Transverse colon (tissue), 4 donors: ENCODE data around the gene FIS1. TPM values are rescaled to one million over a fixed set of nuclear protein-coding genes. Genes with fewer than 3 reads are reported as not detected.
"Not testable (repeated sequence)": the region's sequence is repeated elsewhere in the genome, so short reads cannot be mapped to it uniquely, and the experiment has no call there.

Experiments
- DNase-seq: peaks from one replicate; pipeline ENCODE4 v3.0.0-alpha.2; 2019
- H3K27ac ChIP-seq, 4 donors: fragments of 200-600 bp; sonication (generic); 2 replicates each; pipeline ENCODE4 v1.5.1; 2016 to 2018; ENCODE audit warnings: inconsistent platforms in 4 of 4
- H3K27me3 ChIP-seq: fragments of 200-600 bp; sonication (generic); 2 replicates; pipeline ENCODE4 v1.5.1; 2017; ENCODE audit warnings: inconsistent platforms
- H3K36me3 ChIP-seq, 4 donors: fragments of 200-600 bp; sonication (generic); 2 replicates each; pipeline ENCODE4 v1.5.1; 2017 to 2019; ENCODE audit warnings: inconsistent platforms in 4 of 4
- H3K4me1 ChIP-seq, 4 donors: fragments of 200-600 bp; sonication (generic); 2 replicates each; pipeline ENCODE4 v1.5.1; 2017 to 2020; ENCODE audit warnings: inconsistent platforms in 4 of 4
- H3K4me3 ChIP-seq, 4 donors: fragments of 200-600 bp; sonication (generic); 1 replicate in 1 of 4; 2 replicates in 3 of 4; pipeline versions ENCODE4 v1.5.1 to v1.6.1; 2017 to 2019; ENCODE audit warnings: inconsistent platforms in 4 of 4
- H3K9me3 ChIP-seq, 2 donors: fragments of 200-600 bp; sonication (generic); 2 replicates each; pipeline ENCODE4 v1.5.1; 2017 to 2019; ENCODE audit warnings: inconsistent platforms in 2 of 2
- CTCF ChIP-seq, 5 experiments: fragments of 200-600 bp in 3 of 5; fragments of 450-650 bp in 2 of 5; sonication (generic) in 3 of 5; IDR thresholded peaks; 1 replicate in 2 of 5; 2 replicates in 3 of 5; pipeline ENCODE4 v1.5.1; 2016 to 2017; ENCODE audit warnings: antibody characterized with exemption in 5 of 5, inconsistent platforms in 3 of 5, mild to moderate bottlenecking in 2 of 5, moderate library complexity in 1 of 5
- EP300 ChIP-seq: sonication (generic); formaldehyde crosslinking; IDR thresholded peaks from one replicate; pipeline ENCODE4 v1.6.1; 2017; ENCODE audit warnings: antibody characterized with exemption, low read depth
- POLR2A ChIP-seq: fragments of 450-650 bp; IDR thresholded peaks from one replicate; pipeline ENCODE4 v1.6.1; 2016; ENCODE audit warnings: antibody characterized with exemption, mild to moderate bottlenecking, moderate library complexity
- POLR2AphosphoS5 ChIP-seq, 3 donors: sonication (generic); formaldehyde crosslinking; IDR thresholded peaks; one replicate each; pipeline ENCODE4 v1.6.1; 2016; ENCODE audit warnings: antibody characterized with exemption in 3 of 3
- WGBS, 2 donors: methylation state at CpG; one replicate each; pipeline ENCODE4 v1.1.5; 2018; ENCODE audit warnings: low coverage in 1 of 2; 5-methylcytosine and 5-hydroxymethylcytosine counted together
- in situ Hi-C, 4 donors: fragments of 200-750 bp; cut with MboI; loops; one replicate each; pipeline versions ENCODE4 v1.15.0 to v1.15.1; 2017; ENCODE audit warnings: low sequenced_read_pairs in 3 of 4, low pct_ligation_motif_present in 1 of 4, low pct_unique_long_range_greater_than_20kb in 1 of 4
- intact Hi-C: fragments of 100-400 bp; cut with DNase I; formaldehyde crosslinking; loops from one replicate; pipeline ENCODE4 v1.15.1; 2023; ENCODE audit warnings: low total_unique reads
- total RNA-seq, 4 donors: library from RNA; depleted of rRNA; stranded (reverse); fragments of >200 nt; gene quantifications; one replicate each; pipeline ENCODE4 v1.1.0, GENCODE V29; 2016

FIS1 gene
- total RNA-seq, 4 donors from 2014 or later, result 159 to 261 (median 187) TPM

GRCh38 chr7:101285171-101285570 lies 40.3 kb upstream of the FIS1 start:
- Histone ChIP-seq H3K4me3 (no peak overlapping the region), H3K4me1 (peaks cover 0 to 4% (median 2%) of the 10 kb centered on the region in 4 donors), H3K27ac (no peak overlapping the region), H3K27me3 (peaks cover 4% of the 10 kb centered on the region), H3K9me3 (no peaks in the 10 kb centered on the region), H3K36me3 (no peaks in the 10 kb centered on the region)
- TF ChIP-seq CTCF (IDR thresholded peaks at IDR 0.05) (no peak), EP300 (no peak), POLR2AphosphoS5 (IDR thresholded peaks at IDR 0.05) (no peak), POLR2A (no peak)
- no peak for DNase-seq
- intact Hi-C loops, result no loop called here
- WGBS, 2 donors, result 54 to 85% methylated on average over 2 to 9 of the region's 9 CpGs
- in situ Hi-C loops, result loop anchor here in 1 of 4 donors (25.0 kb wide), 1 partner anchor 148 kb away; the partner anchor contains the start of gene SERPINE1

- H3K27me3 ChIP-seq, H3K36me3 ChIP-seq, DNase-seq, H3K4me1 ChIP-seq, H3K9me3 ChIP-seq, H3K27ac ChIP-seq, H3K4me3 ChIP-seq: not testable (repeated sequence)
- WGBS, 2 donors, result 87% methylated on average over 8 of the region's 8 CpGs; no CpG with 5 or more reads in 1 of the 2 donors
- intact Hi-C loops (loop anchor here (5.0 kb wide), 1 partner anchor 139 kb away; no protein-coding TSS in a partner anchor), in situ Hi-C loops (loop anchor here in 1 of 4 donors (25.0 kb wide), 1 partner anchor 144 kb away; the partner anchor contains the start of gene SERPINE1)
Measured at GRCh38 chr7:101280912-101281311, 36.0 kb upstream of the FIS1 start.

- WGBS, 2 donors, result 85 to 89% methylated on average over 13 to 24 of the region's 24 CpGs
- Histone ChIP-seq H3K4me3 (no peak overlapping the region), H3K27ac (no peak overlapping the region), H3K27me3 (peaks cover 8% of the 10 kb centered on the region), H3K36me3 (no peaks in the 10 kb centered on the region), H3K4me1 (peaks cover 0 to 4% (median 2%) of the 10 kb centered on the region in 4 donors), H3K9me3 (no peaks in the 10 kb centered on the region)
- intact Hi-C loops (no loop called here), in situ Hi-C loops (loop anchor here in 1 of 4 donors (10.0 to 25.0 kb wide), 2 partner anchors 84 to 141 kb away; partner anchors contain the start of gene SERPINE1)
- no peak for DNase-seq
- TF ChIP-seq EP300, result no peak
- TF ChIP-seq POLR2A, result no peak
- TF ChIP-seq CTCF (IDR thresholded peaks at IDR 0.05), result no peak
- TF ChIP-seq POLR2AphosphoS5 (IDR thresholded peaks at IDR 0.05), result no peak
Measured at GRCh38 chr7:101278461-101279292, 33.8 kb upstream of the FIS1 start.

- Histone ChIP-seq H3K9me3 (no peaks in the 10 kb centered on the region), H3K27me3 (peaks cover 4% of the 10 kb centered on the region), H3K4me1 (no peaks in the 10 kb centered on the region), H3K27ac (no peak overlapping the region), H3K36me3 (no peaks in the 10 kb centered on the region), H3K4me3 (no peak overlapping the region)
- in situ Hi-C loops, result loop anchor here in 1 of 4 donors (10.0 to 25.0 kb wide), 2 partner anchors 82 to 140 kb away; partner anchors contain the start of gene SERPINE1
- TF ChIP-seq POLR2AphosphoS5 (IDR thresholded peaks at IDR 0.05) (no peak), POLR2A (no peak), EP300 (no peak), CTCF (IDR thresholded peaks at IDR 0.05) (no peak)
- 73 to 86% methylated on average over 4 to 9 of the region's 9 CpGs for WGBS, 2 donors
- DNase-seq, result no peak
- intact Hi-C loops, result no loop called here
Measured at GRCh38 chr7:101277155-101277554, 32.3 kb upstream of the FIS1 start.
